Measurements from ENCODE around the gene RNU4-1. TPM values are rescaled to one million over a fixed set of nuclear protein-coding genes. Genes with fewer than 3 reads are reported as not detected.

Gene RNU4-1
- total and polyA plus RNA-seq, 3 experiments from 2014 or later, result 628 to 678 TPM; not detected in 1

- peak overlapping the region; percentile 80 to 91 (median 86) for H3K4me3 Mint-ChIP-seq
- H3K27me3 Mint-ChIP-seq, result peaks cover 0 to 2% of the 10 kb centered on the region in 2 donors
These were observed 26.7 kb downstream of the RNU4-1 start for GRCh38 chr12:120266180-120266870.

DNA sequence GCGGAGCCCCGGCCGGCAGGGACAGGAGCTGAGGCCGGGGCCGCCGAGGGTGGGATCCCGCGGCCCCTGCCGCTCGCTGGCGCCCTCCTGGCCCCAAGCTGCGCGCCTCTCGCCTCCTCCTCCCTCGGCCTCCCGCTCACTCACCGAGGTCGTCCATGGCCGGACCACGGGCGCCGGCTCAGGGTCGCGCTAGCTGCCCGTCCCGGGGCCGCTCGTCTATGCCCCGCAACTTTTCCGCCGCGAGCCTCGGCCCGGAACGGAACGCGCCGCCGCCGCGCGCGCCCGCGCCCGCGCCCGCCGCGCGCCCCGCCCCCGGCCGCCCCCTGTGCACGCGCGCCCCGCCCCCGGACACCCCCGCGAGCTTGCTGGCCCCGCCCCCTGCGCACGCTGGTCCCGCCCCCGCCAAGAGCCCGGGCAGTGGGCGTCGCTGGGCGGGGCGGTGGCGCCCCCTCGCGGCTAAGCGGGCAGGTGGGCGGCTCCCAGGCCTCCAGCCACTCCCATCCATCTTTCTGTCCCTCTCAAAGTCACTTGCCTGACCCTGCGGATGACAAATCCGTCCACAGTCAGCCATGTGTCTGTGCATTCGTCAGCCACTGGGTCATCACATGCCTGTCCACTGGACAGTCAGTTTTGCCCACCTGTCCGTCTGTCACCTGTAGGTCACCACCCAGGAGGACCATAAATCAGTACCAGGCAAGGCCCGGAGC, 27.4 kb downstream of the RNU4-1 start, which contains the start of gene PXN:
PXN (minus strand) TSS at position 258 of the 707 bp plus-strand sequence; CDS start at position 157, 101 bp downstream.
- Histone ChIP-seq H3K9me3 (ENCODE audit: low read length) (no peaks in the 10 kb centered on the region), H3K4me3 (ENCODE audit: low read length) (peak within 1 kb of the TSS; percentile 97), H3K4me1 (ENCODE audit: insufficient read depth, low read length) (peaks cover 44% of the 10 kb centered on the region), H3K36me3 (ENCODE audit: insufficient read depth, low read length) (peaks cover 3% of the 10 kb centered on the region), H3K27ac (ENCODE audit: low read depth, low read length) (peak within 1 kb of the TSS; percentile 82), H3K27me3 (ENCODE audit: insufficient read depth, low read length, poor library complexity, severe bottlenecking) (no peaks in the 10 kb centered on the region)
- Mint-ChIP-seq H3K27me3 (peaks cover 0 to 2% of the 10 kb centered on the region in 2 donors), H3K4me3 (peak within 1 kb of the TSS; percentile 82 to 98 (median 94)), H3K4me1 (peaks cover 41 to 48% (median 42%) of the 10 kb centered on the region in 3 donors), H3K27ac (peak within 1 kb of the TSS; percentile 85 to 98 (median 91)), H3K36me3 (peaks cover 0 to 18% (median 10%) of the 10 kb centered on the region in 3 donors), H3K9me3 (peaks cover 0 to 2% (median 0%) of the 10 kb centered on the region in 5 donors)
- CTCF ChIA-PET, result interaction anchor here (0.6 to 34.4 kb wide), 17 partner anchors 9 to 155 kb away, joined by 3 to 727 read pairs (median 5); partner anchors contain the start of genes RNU4-1, RNU4-2, RPLP0 and SIRT4
- peak; percentile 87 to 95 (median 90) for DNase-seq
- POLR2A ChIA-PET, result interaction anchor here (0.7 to 6.7 kb wide), 9 partner anchors 9 to 64 kb away, joined by 3 to 101 read pairs (median 4); partner anchors contain the start of genes RNU4-1, RNU4-2, RPLP0 and SIRT4

More at GRCh38 chr12:120266180-120266870, 26.7 kb downstream of the RNU4-1 start:
- Mint-ChIP-seq H3K36me3 (peaks cover 0 to 15% (median 10%) of the 10 kb centered on the region in 3 donors), H3K4me1 (peaks cover 34 to 41% (median 35%) of the 10 kb centered on the region in 3 donors), H3K9me3 (peaks cover 0 to 2% (median 0%) of the 10 kb centered on the region in 5 donors), H3K27ac (peak overlapping the region in 6 of 8 donors; percentile 46 to 86 (median 85))
- ChIA-PET POLR2A (interaction anchor here (1.0 to 6.7 kb wide), 8 partner anchors 9 to 65 kb away, joined by 3 to 101 read pairs (median 20); partner anchors contain the start of genes RNU4-1, RNU4-2, RPLP0 and SIRT4), CTCF (interaction anchor here (1.0 to 34.4 kb wide), 12 partner anchors 8 to 68 kb away, joined by 4 to 727 read pairs (median 7); partner anchors contain the start of genes RNU4-1, RNU4-2, RPLP0 and SIRT4)
- H3K4me3 ChIP-seq (ENCODE audit: low read length), result no peak overlapping the region
- H3K27ac ChIP-seq (ENCODE audit: low read depth, low read length), result no peak overlapping the region
- H3K4me1 ChIP-seq (ENCODE audit: insufficient read depth, low read length), result peaks cover 37% of the 10 kb centered on the region
- no peaks in the 10 kb centered on the region for H3K27me3 ChIP-seq (ENCODE audit: insufficient read depth, low read length, poor library complexity, severe bottlenecking)
- no peaks in the 10 kb centered on the region for H3K9me3 ChIP-seq (ENCODE audit: low read length)
- no peak for DNase-seq
- H3K36me3 ChIP-seq (ENCODE audit: insufficient read depth, low read length), result peaks cover 3% of the 10 kb centered on the region

DNA sequence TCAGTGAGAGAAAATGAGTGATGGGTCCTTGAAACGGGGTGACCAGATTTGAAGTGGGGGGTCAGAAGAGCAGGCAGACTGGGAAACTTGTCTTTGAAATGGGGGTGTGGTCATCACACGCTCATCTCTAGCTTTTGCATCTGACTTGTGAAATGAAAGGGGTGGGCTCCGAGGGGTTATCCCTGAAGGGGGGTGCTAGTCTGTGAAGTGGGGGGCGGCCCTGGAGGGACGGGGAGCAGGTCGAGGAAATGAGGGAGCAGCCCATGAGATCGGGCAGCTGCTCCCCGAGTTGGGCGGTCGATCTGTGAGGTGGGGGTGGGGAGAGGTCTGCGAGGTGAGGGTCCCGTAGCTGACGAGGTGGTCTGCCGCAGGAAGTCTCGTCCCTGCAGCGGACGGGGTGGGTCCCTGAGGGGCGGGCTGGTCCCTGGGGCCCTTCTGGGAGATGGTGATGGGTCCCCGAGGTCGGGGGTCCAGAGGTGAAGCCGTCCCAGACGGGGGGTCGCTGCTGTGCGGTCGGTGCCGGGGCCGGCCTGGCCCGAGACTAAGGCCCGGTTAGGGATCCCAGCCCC, 28.0 kb downstream of the RNU4-1 start:
- no peaks in the 10 kb centered on the region for H3K27me3 ChIP-seq (ENCODE audit: insufficient read depth, low read length, poor library complexity, severe bottlenecking)
- H3K4me1 Mint-ChIP-seq, result peaks cover 47 to 55% (median 48%) of the 10 kb centered on the region in 3 donors
- H3K27ac ChIP-seq (ENCODE audit: low read depth, low read length), result peak overlapping the region; percentile 82
- CTCF ChIA-PET, result interaction anchor here (0.6 to 34.4 kb wide), 17 partner anchors 10 to 154 kb away, joined by 3 to 727 read pairs (median 5); partner anchors contain the start of genes RNU4-1, RNU4-2, RPLP0 and SIRT4
- peaks cover 51% of the 10 kb centered on the region for H3K4me1 ChIP-seq (ENCODE audit: insufficient read depth, low read length)
- peak overlapping the region; percentile 63 to 98 (median 91) for H3K27ac Mint-ChIP-seq
- peaks cover 0 to 22% (median 12%) of the 10 kb centered on the region in 3 donors for H3K36me3 Mint-ChIP-seq
- H3K4me3 Mint-ChIP-seq, result peak overlapping the region; percentile 82 to 98 (median 94)
- POLR2A ChIA-PET, result interaction anchor here (0.6 to 6.7 kb wide), 10 partner anchors 8 to 64 kb away, joined by 3 to 101 read pairs (median 4); partner anchors contain the start of genes RNU4-1, RNU4-2, RPLP0 and SIRT4
- peaks cover 3% of the 10 kb centered on the region for H3K36me3 ChIP-seq (ENCODE audit: insufficient read depth, low read length)
- no peaks in the 10 kb centered on the region for H3K9me3 ChIP-seq (ENCODE audit: low read length)
- H3K4me3 ChIP-seq (ENCODE audit: low read length), result peak overlapping the region; percentile 97
- peaks cover 0 to 2% (median 0%) of the 10 kb centered on the region in 5 donors for H3K9me3 Mint-ChIP-seq
- DNase-seq, result no peak
- H3K27me3 Mint-ChIP-seq, result peaks cover 0 to 2% of the 10 kb centered on the region in 2 donors

DNA sequence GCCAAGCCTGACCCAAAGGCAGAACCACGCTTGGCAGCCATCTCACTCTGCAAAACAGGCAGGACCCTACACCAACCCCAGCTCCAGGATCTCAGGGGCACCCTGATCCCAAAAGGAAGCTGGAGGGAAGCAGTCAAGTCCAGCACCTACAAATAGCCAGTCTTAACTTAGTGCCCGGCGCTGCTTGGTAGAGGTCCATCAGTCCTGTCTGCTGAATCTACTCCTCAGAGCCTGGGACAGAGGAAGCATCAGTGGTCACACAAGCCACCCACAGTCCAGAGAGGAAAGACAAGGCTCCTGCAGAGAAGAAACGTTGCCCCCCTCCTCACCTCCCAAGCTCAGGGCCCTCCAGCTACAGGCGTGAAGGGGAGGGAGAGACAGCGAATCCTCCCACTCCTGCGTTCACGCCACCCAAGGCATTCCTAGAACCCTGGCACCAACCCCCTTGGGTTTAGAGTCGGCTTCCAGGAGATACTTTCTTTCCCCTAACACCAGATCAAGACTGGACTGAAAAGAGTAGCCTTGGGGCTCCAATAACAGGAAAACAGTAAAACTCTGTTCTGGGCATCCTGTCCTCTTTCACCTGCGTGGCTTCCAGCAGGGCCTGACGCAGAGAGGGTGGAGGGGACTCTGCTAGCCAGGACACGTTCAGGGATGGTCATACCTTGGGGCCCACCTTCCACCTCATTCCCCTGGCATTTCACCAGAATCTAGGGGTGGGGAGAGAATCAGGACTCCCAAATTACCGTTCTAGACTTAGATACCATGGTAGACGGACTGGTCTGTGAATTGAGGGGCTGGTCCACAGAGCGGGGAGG, 28.7 kb downstream of the RNU4-1 start:
- Mint-ChIP-seq H3K27me3 (peaks cover 0 to 2% of the 10 kb centered on the region in 2 donors), H3K9me3 (peaks cover 0 to 2% (median 0%) of the 10 kb centered on the region in 5 donors), H3K4me1 (peaks cover 54 to 61% (median 55%) of the 10 kb centered on the region in 3 donors), H3K27ac (peak overlapping the region; percentile 63 to 98 (median 91)), H3K36me3 (peaks cover 0 to 27% (median 12%) of the 10 kb centered on the region in 3 donors), H3K4me3 (peak overlapping the region; percentile 82 to 98 (median 94))
- Histone ChIP-seq H3K27me3 (ENCODE audit: insufficient read depth, low read length, poor library complexity, severe bottlenecking) (no peaks in the 10 kb centered on the region), H3K9me3 (ENCODE audit: low read length) (no peaks in the 10 kb centered on the region), H3K4me1 (ENCODE audit: insufficient read depth, low read length) (peaks cover 58% of the 10 kb centered on the region), H3K27ac (ENCODE audit: low read depth, low read length) (peak overlapping the region; percentile 82), H3K4me3 (ENCODE audit: low read length) (peak overlapping the region; percentile 97), H3K36me3 (ENCODE audit: insufficient read depth, low read length) (peaks cover 3% of the 10 kb centered on the region)
- ChIA-PET POLR2A (interaction anchor here (0.6 to 6.7 kb wide), 6 partner anchors 13 to 63 kb away, joined by 5 to 101 read pairs (median 41); partner anchors contain the start of genes RNU4-1, RNU4-2 and RPLP0), CTCF (interaction anchor here (1.4 to 34.4 kb wide), 6 partner anchors 12 to 63 kb away, joined by 4 to 727 read pairs (median 82); partner anchors contain the start of gene RPLP0)
- DNase-seq, result no peak

GRCh38 chr12:120263748-120264085, 29.3 kb downstream of the RNU4-1 start:
- peak overlapping the region; percentile 97 for H3K4me3 ChIP-seq (ENCODE audit: low read length)
- H3K27me3 ChIP-seq (ENCODE audit: insufficient read depth, low read length, poor library complexity, severe bottlenecking), result no peaks in the 10 kb centered on the region
- CTCF ChIA-PET, result interaction anchor here (3.7 to 34.4 kb wide), 4 partner anchors 11 to 63 kb away, joined by 19 to 727 read pairs (median 133); partner anchors contain the start of gene RPLP0
- Mint-ChIP-seq H3K9me3 (peaks cover 0 to 2% (median 0%) of the 10 kb centered on the region in 5 donors), H3K4me1 (peaks cover 57 to 67% (median 58%) of the 10 kb centered on the region in 3 donors), H3K27ac (peak overlapping the region; percentile 63 to 98 (median 91)), H3K36me3 (peaks cover 0 to 28% (median 12%) of the 10 kb centered on the region in 3 donors), H3K4me3 (peak overlapping the region; percentile 82 to 98 (median 94)), H3K27me3 (peaks cover 0 to 2% of the 10 kb centered on the region in 2 donors)
- H3K4me1 ChIP-seq (ENCODE audit: insufficient read depth, low read length), result peaks cover 62% of the 10 kb centered on the region
- peak overlapping the region; percentile 82 for H3K27ac ChIP-seq (ENCODE audit: low read depth, low read length)
- peaks cover 3% of the 10 kb centered on the region for H3K36me3 ChIP-seq (ENCODE audit: insufficient read depth, low read length)
- POLR2A ChIA-PET, result interaction anchor here (2.7 to 6.7 kb wide), 4 partner anchors 12 to 62 kb away, joined by 12 to 101 read pairs (median 66); partner anchors contain the start of genes RNU4-1, RNU4-2 and RPLP0
- H3K9me3 ChIP-seq (ENCODE audit: low read length), result no peaks in the 10 kb centered on the region
- DNase-seq, result no peak

GRCh38 chr12:120262852-120263747, 29.9 kb downstream of the RNU4-1 start:
- Mint-ChIP-seq H3K4me1 (peaks cover 63 to 73% (median 64%) of the 10 kb centered on the region in 3 donors), H3K36me3 (peaks cover 0 to 31% (median 12%) of the 10 kb centered on the region in 3 donors), H3K27me3 (peaks cover 0 to 2% of the 10 kb centered on the region in 2 donors), H3K4me3 (peak overlapping the region; percentile 82 to 98 (median 94)), H3K9me3 (peaks cover 0 to 2% (median 0%) of the 10 kb centered on the region in 5 donors), H3K27ac (peak overlapping the region; percentile 63 to 98 (median 91))
- DNase-seq, result no peak
- ChIA-PET POLR2A (interaction anchor here (0.5 to 6.7 kb wide), 6 partner anchors 12 to 62 kb away, joined by 3 to 101 read pairs (median 10); partner anchors contain the start of genes RNU4-1, RNU4-2 and RPLP0), CTCF (interaction anchor here (3.7 to 34.4 kb wide), 4 partner anchors 11 to 62 kb away, joined by 19 to 727 read pairs (median 133); partner anchors contain the start of gene RPLP0)
- Histone ChIP-seq H3K27me3 (ENCODE audit: insufficient read depth, low read length, poor library complexity, severe bottlenecking) (no peaks in the 10 kb centered on the region), H3K27ac (ENCODE audit: low read depth, low read length) (peak overlapping the region; percentile 82), H3K4me1 (ENCODE audit: insufficient read depth, low read length) (peaks cover 68% of the 10 kb centered on the region), H3K36me3 (ENCODE audit: insufficient read depth, low read length) (peaks cover 3% of the 10 kb centered on the region), H3K9me3 (ENCODE audit: low read length) (no peaks in the 10 kb centered on the region), H3K4me3 (ENCODE audit: low read length) (peak overlapping the region; percentile 97)

All from CD8-positive, alpha-beta memory T cell (primary cell).